ENCODE data around the gene HSP90AB1. TPM values are rescaled to one million over a fixed set of nuclear protein-coding genes. Genes with fewer than 3 reads are reported as not detected.
A peak's percentile ranks its signal among the peaks of the same experiment; 100 is the strongest.

HSP90AB1 gene
- total RNA-seq, 1 donor from 2014 or later = 2,065 TPM

GRCh38 chr6:44248579-44248978 lies 1.7 kb downstream of the HSP90AB1 start:
- peaks cover 3% of the 10 kb centered on the region for H3K27me3 Mint-ChIP-seq (ENCODE audit: insufficient read depth)
- peaks cover 62% of the 10 kb centered on the region for H3K4me1 Mint-ChIP-seq (ENCODE audit: low read depth)
- intact Hi-C loops (cut with micrococcal nuclease) = loop anchor here (5.0 kb wide), 2 partner anchors 476 to 621 kb away; partner anchors contain the start of genes GTPBP2 and VEGFA
- H3K27ac Mint-ChIP-seq = peak overlapping the region; percentile 98
- DNase-seq (ENCODE audit: low spot score) = no peak
- peak overlapping the region; percentile 96 for H3K4me3 Mint-ChIP-seq
- H3K36me3 Mint-ChIP-seq (ENCODE audit: low read depth) = peaks cover 65% of the 10 kb centered on the region
- no peaks in the 10 kb centered on the region for H3K9me3 Mint-ChIP-seq

GRCh38 chr6:44249082-44249748 lies 2.3 kb downstream of the HSP90AB1 start:
- no peaks in the 10 kb centered on the region for H3K27me3 Mint-ChIP-seq (ENCODE audit: insufficient read depth)
- intact Hi-C loops (cut with micrococcal nuclease) = loop anchor here (5.0 kb wide), 2 partner anchors 477 to 622 kb away; partner anchors contain the start of genes GTPBP2 and VEGFA
- peak overlapping the region; percentile 96 for H3K4me3 Mint-ChIP-seq
- peaks cover 67% of the 10 kb centered on the region for H3K36me3 Mint-ChIP-seq (ENCODE audit: low read depth)
- peaks cover 68% of the 10 kb centered on the region for H3K4me1 Mint-ChIP-seq (ENCODE audit: low read depth)
- H3K27ac Mint-ChIP-seq = peak overlapping the region; percentile 98
- DNase-seq (ENCODE audit: low spot score) = no peak
- H3K9me3 Mint-ChIP-seq = no peaks in the 10 kb centered on the region

GRCh38 chr6:44250067-44250717 lies 3.3 kb downstream of the HSP90AB1 start:
- Mint-ChIP-seq H3K9me3 (no peaks in the 10 kb centered on the region), H3K4me1 (ENCODE audit: low read depth) (peaks cover 75% of the 10 kb centered on the region), H3K27ac (peak overlapping the region; percentile 36), H3K27me3 (ENCODE audit: insufficient read depth) (no peaks in the 10 kb centered on the region), H3K4me3 (peak overlapping the region; percentile 96), H3K36me3 (ENCODE audit: low read depth) (peaks cover 75% of the 10 kb centered on the region)
- no peak for DNase-seq (ENCODE audit: low spot score)
- intact Hi-C loops (cut with micrococcal nuclease) = no loop called here

GRCh38 chr6:44250718-44251123 lies 3.8 kb downstream of the HSP90AB1 start:
- intact Hi-C loops (cut with micrococcal nuclease) = no loop called here
- H3K27ac Mint-ChIP-seq = no peak overlapping the region
- no peaks in the 10 kb centered on the region for H3K9me3 Mint-ChIP-seq
- H3K4me1 Mint-ChIP-seq (ENCODE audit: low read depth) = peaks cover 75% of the 10 kb centered on the region
- H3K36me3 Mint-ChIP-seq (ENCODE audit: low read depth) = peaks cover 80% of the 10 kb centered on the region
- H3K4me3 Mint-ChIP-seq = no peak overlapping the region
- DNase-seq (ENCODE audit: low spot score) = no peak
- H3K27me3 Mint-ChIP-seq (ENCODE audit: insufficient read depth) = no peaks in the 10 kb centered on the region

- peak overlapping the region; percentile 77 for H3K27ac Mint-ChIP-seq
- no peaks in the 10 kb centered on the region for H3K27me3 Mint-ChIP-seq (ENCODE audit: insufficient read depth)
- no peak for DNase-seq (ENCODE audit: low spot score)
- H3K4me3 Mint-ChIP-seq = peak overlapping the region; percentile 50
- no peaks in the 10 kb centered on the region for H3K9me3 Mint-ChIP-seq
- intact Hi-C loops (cut with micrococcal nuclease) = no loop called here
- H3K36me3 Mint-ChIP-seq (ENCODE audit: low read depth) = peaks cover 83% of the 10 kb centered on the region
- peaks cover 82% of the 10 kb centered on the region for H3K4me1 Mint-ChIP-seq (ENCODE audit: low read depth)
Measured at GRCh38 chr6:44251576-44252524, 4.9 kb downstream of the HSP90AB1 start.

GRCh38 chr6:44253307-44254101 lies 6.6 kb downstream of the HSP90AB1 start:
- no peaks in the 10 kb centered on the region for H3K27me3 Mint-ChIP-seq (ENCODE audit: insufficient read depth)
- no peaks in the 10 kb centered on the region for H3K9me3 Mint-ChIP-seq
- peaks cover 87% of the 10 kb centered on the region for H3K4me1 Mint-ChIP-seq (ENCODE audit: low read depth)
- intact Hi-C loops (cut with micrococcal nuclease) = no loop called here
- H3K4me3 Mint-ChIP-seq = peak overlapping the region; percentile 10
- DNase-seq (ENCODE audit: low spot score) = no peak
- H3K36me3 Mint-ChIP-seq (ENCODE audit: low read depth) = peaks cover 78% of the 10 kb centered on the region
- peak overlapping the region; percentile 53 for H3K27ac Mint-ChIP-seq

- intact Hi-C loops (cut with micrococcal nuclease) = no loop called here
- DNase-seq (ENCODE audit: low spot score) = no peak
- Mint-ChIP-seq H3K36me3 (ENCODE audit: low read depth) (peaks cover 75% of the 10 kb centered on the region), H3K4me1 (ENCODE audit: low read depth) (peaks cover 84% of the 10 kb centered on the region), H3K9me3 (no peaks in the 10 kb centered on the region), H3K27ac (peak overlapping the region; percentile 79), H3K4me3 (peak overlapping the region; percentile 90), H3K27me3 (ENCODE audit: insufficient read depth) (no peaks in the 10 kb centered on the region)
Measured at GRCh38 chr6:44254191-44255104, 7.5 kb downstream of the HSP90AB1 start.

GRCh38 chr6:44255105-44255808 lies 8.4 kb downstream of the HSP90AB1 start:
- no peak for DNase-seq (ENCODE audit: low spot score)
- intact Hi-C loops (cut with micrococcal nuclease) = no loop called here
- H3K4me3 Mint-ChIP-seq = peak overlapping the region; percentile 90
- H3K4me1 Mint-ChIP-seq (ENCODE audit: low read depth) = peaks cover 76% of the 10 kb centered on the region
- no peaks in the 10 kb centered on the region for H3K27me3 Mint-ChIP-seq (ENCODE audit: insufficient read depth)
- H3K36me3 Mint-ChIP-seq (ENCODE audit: low read depth) = peaks cover 67% of the 10 kb centered on the region
- H3K9me3 Mint-ChIP-seq = no peaks in the 10 kb centered on the region
- peak overlapping the region; percentile 76 for H3K27ac Mint-ChIP-seq

- Mint-ChIP-seq H3K36me3 (ENCODE audit: low read depth) (peaks cover 64% of the 10 kb centered on the region), H3K9me3 (no peaks in the 10 kb centered on the region)
- intact Hi-C loops (cut with micrococcal nuclease) = no loop called here
Measured at GRCh38 chr6:44255871-44256774, 9.2 kb downstream of the HSP90AB1 start.

GRCh38 chr6:44256775-44257024 lies 9.8 kb downstream of the HSP90AB1 start:
- no peak for DNase-seq (ENCODE audit: low spot score)
- intact Hi-C loops (cut with micrococcal nuclease) = loop anchor here (1.0 kb wide), 3 partner anchors 9 to 84 kb away; partner anchors contain the start of genes HSP90AB1 and NFKBIE
- H3K9me3 Mint-ChIP-seq = no peaks in the 10 kb centered on the region
- peaks cover 75% of the 10 kb centered on the region for H3K4me1 Mint-ChIP-seq (ENCODE audit: low read depth)
- peak overlapping the region; percentile 90 for H3K4me3 Mint-ChIP-seq
- peak overlapping the region; percentile 76 for H3K27ac Mint-ChIP-seq
- H3K36me3 Mint-ChIP-seq (ENCODE audit: low read depth) = peaks cover 60% of the 10 kb centered on the region
- no peaks in the 10 kb centered on the region for H3K27me3 Mint-ChIP-seq (ENCODE audit: insufficient read depth)

More at GRCh38 chr6:44255871-44256774, 9.2 kb downstream of the HSP90AB1 start:
- no peak for DNase-seq (ENCODE audit: low spot score)
- Mint-ChIP-seq H3K4me3 (peak overlapping the region; percentile 90), H3K27me3 (ENCODE audit: insufficient read depth) (no peaks in the 10 kb centered on the region), H3K27ac (peak overlapping the region; percentile 76), H3K4me1 (ENCODE audit: low read depth) (peaks cover 75% of the 10 kb centered on the region)
